Measurements from ENCODE around the gene NR2F1.

The NR2F1 gene

GRCh38 chr5:93577854-93578812, 4.9 kb upstream of the NR2F1 start:
- DNase-seq: no peak

- no peak for DNase-seq
These were observed 4.0 kb upstream of the NR2F1 start for GRCh38 chr5:93578813-93579691.

GRCh38 chr5:93579692-93580062, 3.3 kb upstream of the NR2F1 start:
- no peak for DNase-seq

GRCh38 chr5:93580063-93580926, 2.7 kb upstream of the NR2F1 start:
- no peak for DNase-seq

GRCh38 chr5:93580927-93581445, 2.0 kb upstream of the NR2F1 start, which contains the start of gene NR2F1-AS1:
Gene NR2F1-AS1, minus strand, starts transcription at chr5:93581219.
- DNase-seq: no peak

- DNase-seq: no peak
These were observed 907 bp upstream of the NR2F1 start for GRCh38 chr5:93582167-93582462.

- no peak for DNase-seq
These were observed 381 bp downstream of the NR2F1 start for GRCh38 chr5:93583439-93583767.

GRCh38 chr5:93583768-93584595, 960 bp downstream of the NR2F1 start:
- peak in 1 of 2 experiments; percentile 33 for DNase-seq

- no peak for DNase-seq
These were observed 1.6 kb downstream of the NR2F1 start for GRCh38 chr5:93584596-93585040.

GRCh38 chr5:93585041-93585766, 2.2 kb downstream of the NR2F1 start:
- DNase-seq: no peak

- no peak for DNase-seq
These were observed 2.9 kb downstream of the NR2F1 start for GRCh38 chr5:93585767-93586385.

GRCh38 chr5:93586736-93587596, 3.9 kb downstream of the NR2F1 start:
- DNase-seq: no peak

- DNase-seq: no peak
These were observed 4.8 kb downstream of the NR2F1 start for GRCh38 chr5:93587597-93588351.

GRCh38 chr5:93588352-93589151, 5.5 kb downstream of the NR2F1 start:
- no peak for DNase-seq

- no peak for DNase-seq
These were observed 6.3 kb downstream of the NR2F1 start for GRCh38 chr5:93589152-93589828.

- DNase-seq: no peak
These were observed 6.8 kb downstream of the NR2F1 start for GRCh38 chr5:93589829-93590215.

GRCh38 chr5:93590493-93590892, 7.5 kb downstream of the NR2F1 start:
- DNase-seq: no peak
